Astrocyte (in vitro differentiated cells and primary cell): ENCODE data around the gene SLC38A10. TPM values are rescaled to one million over a fixed set of nuclear protein-coding genes. Genes with fewer than 3 reads are reported as not detected.

Experiments
- DNase-seq: peaks from one replicate; pipeline ENCODE4 v3.0.0-alpha.2; 2010; ENCODE audit warnings: low read depth
- FAIRE-seq: peaks from 2 replicates; lab custom pipeline; 2011; peaks lifted over from hg19 to GRCh38; lab: Jason Lieb, UNC
- H2AFZ ChIP-seq: 2 replicates; pipeline ENCODE4 v1.6.0; 2012; ENCODE audit warnings: low read depth, low read length, inconsistent platforms
- H3K27ac ChIP-seq: 2 replicates; pipeline ENCODE4 v1.5.1; 2011; ENCODE audit warnings: low read depth, low read length, inconsistent platforms
- H3K27me3 ChIP-seq: 2 replicates; pipeline ENCODE4 v1.6.0; 2011; ENCODE audit warnings: low read length, inconsistent platforms; ENCODE audit not compliant: insufficient read depth
- H3K36me3 ChIP-seq: 2 replicates; pipeline ENCODE4 v1.5.1; 2011; ENCODE audit warnings: low read length, inconsistent platforms; ENCODE audit not compliant: insufficient read depth
- H3K4me1 ChIP-seq: 2 replicates; pipeline ENCODE4 v1.5.1; 2011; ENCODE audit warnings: low read length, inconsistent platforms; ENCODE audit not compliant: insufficient read depth
- H3K4me2 ChIP-seq: 2 replicates; pipeline ENCODE4 v1.6.0; 2012; ENCODE audit warnings: low read length, inconsistent platforms
- H3K4me3 ChIP-seq: 2 replicates; pipeline ENCODE4 v1.5.1; 2011; ENCODE audit warnings: low read depth, mild to moderate bottlenecking, low read length, inconsistent platforms; ENCODE audit not compliant: insufficient read depth
- H3K79me2 ChIP-seq: 2 replicates; pipeline ENCODE4 v1.6.0; 2012; ENCODE audit warnings: mild to moderate bottlenecking, low read length, inconsistent platforms; ENCODE audit not compliant: insufficient read depth
- H3K9ac ChIP-seq: 2 replicates; pipeline ENCODE4 v1.6.0; 2012; ENCODE audit warnings: mild to moderate bottlenecking, low read length, inconsistent platforms
- H3K9me3 ChIP-seq: 2 replicates; pipeline ENCODE4 v1.5.1; 2012; ENCODE audit warnings: low read depth, mild to moderate bottlenecking, low read length, inconsistent platforms; ENCODE audit not compliant: insufficient read depth
- H4K20me1 ChIP-seq: 2 replicates; pipeline ENCODE4 v1.6.0; 2012; ENCODE audit warnings: low read length, inconsistent platforms; ENCODE audit not compliant: insufficient read depth
- H3K27ac Mint-ChIP-seq: one replicate; pipeline ENCODE4 v1.8.0; 2021; ENCODE audit warnings: mild to moderate bottlenecking, mixed read lengths; ENCODE audit not compliant: unreplicated experiment
- H3K27me3 Mint-ChIP-seq: one replicate; pipeline ENCODE4 v1.8.0; 2021; ENCODE audit warnings: low read depth, mixed read lengths; ENCODE audit not compliant: unreplicated experiment
- H3K36me3 Mint-ChIP-seq: one replicate; pipeline ENCODE4 v1.8.0; 2021; ENCODE audit warnings: low read depth, mixed read lengths; ENCODE audit not compliant: unreplicated experiment
- H3K4me1 Mint-ChIP-seq: one replicate; pipeline ENCODE4 v1.8.0; 2021; ENCODE audit warnings: low read depth, mixed read lengths; ENCODE audit not compliant: unreplicated experiment
- H3K4me3 Mint-ChIP-seq: one replicate; pipeline ENCODE4 v1.8.0; 2021; ENCODE audit warnings: mild to moderate bottlenecking, moderate library complexity, mixed read lengths; ENCODE audit not compliant: unreplicated experiment
- H3K9me3 Mint-ChIP-seq: one replicate; pipeline ENCODE4 v1.8.0; 2021; ENCODE audit warnings: mild to moderate bottlenecking, mixed read lengths; ENCODE audit not compliant: unreplicated experiment
- CTCF ChIP-seq: IDR thresholded peaks from 2 replicates; pipeline ENCODE4 v1.5.1; 2011; ENCODE audit warnings: low read depth, mild to moderate bottlenecking, inconsistent platforms, low read length, moderate library complexity; ENCODE audit not compliant: insufficient read depth
- EZH2 ChIP-seq: IDR thresholded peaks from 2 replicates; pipeline ENCODE4 v1.6.1; 2012; ENCODE audit warnings: mild to moderate bottlenecking, low read length, inconsistent platforms; ENCODE audit not compliant: insufficient read depth
- total RNA-seq: library from RNA; stranded (reverse); gene quantifications from 2 replicates; pipeline ENCODE4 v1.2.1, GENCODE V29; 2021

Gene SLC38A10
- total RNA-seq, 1 donor from 2014 or later: 71.4 TPM

- TF ChIP-seq CTCF (peak; percentile 34), EZH2 (no peak)
- Histone ChIP-seq H3K9ac (peak overlapping the region; percentile 94), H3K27ac (peak overlapping the region; percentile 66), H3K27me3 (no peaks in the 10 kb centered on the region), H3K9me3 (no peaks in the 10 kb centered on the region), H3K4me1 (peaks cover 11% of the 10 kb centered on the region), H3K4me2 (peak overlapping the region; percentile 88), H3K4me3 (peak overlapping the region; percentile 73), H4K20me1 (peaks cover 14% of the 10 kb centered on the region), H3K79me2 (peaks cover 43% of the 10 kb centered on the region), H3K36me3 (no peaks in the 10 kb centered on the region), H2AFZ (peak overlapping the region; percentile 95)
- Mint-ChIP-seq H3K36me3 (peaks cover 3% of the 10 kb centered on the region), H3K9me3 (no peaks in the 10 kb centered on the region), H3K4me3 (peak overlapping the region; percentile 97), H3K27me3 (peaks cover 3% of the 10 kb centered on the region), H3K4me1 (peaks cover 9% of the 10 kb centered on the region), H3K27ac (peak overlapping the region; percentile 89)
- FAIRE-seq: no peak
- DNase-seq: peak; percentile 43
Measured at GRCh38 chr17:81295676-81296381, 722 bp upstream of the SLC38A10 start.

- Histone ChIP-seq H3K79me2 (peaks cover 55% of the 10 kb centered on the region), H3K4me3 (peak overlapping the region; percentile 73)
Measured at GRCh38 chr17:81294512-81295030, 536 bp downstream of the SLC38A10 start.

More at GRCh38 chr17:81294512-81295030, 536 bp downstream of the SLC38A10 start:
- peak overlapping the region; percentile 66 for H3K27ac ChIP-seq
- H3K27me3 Mint-ChIP-seq: no peaks in the 10 kb centered on the region
- H3K36me3 Mint-ChIP-seq: peaks cover 9% of the 10 kb centered on the region
- TF ChIP-seq EZH2 (no peak), CTCF (no peak)
- H3K9me3 ChIP-seq: no peaks in the 10 kb centered on the region
- H3K4me3 Mint-ChIP-seq: peak overlapping the region; percentile 92
- peaks cover 11% of the 10 kb centered on the region for H3K4me1 ChIP-seq
- no peak for DNase-seq
- H4K20me1 ChIP-seq: peaks cover 24% of the 10 kb centered on the region
- peak overlapping the region; percentile 94 for H3K9ac ChIP-seq
- no peak overlapping the region for H3K27ac Mint-ChIP-seq
- peaks cover 5% of the 10 kb centered on the region for H3K36me3 ChIP-seq
- H3K4me1 Mint-ChIP-seq: peaks cover 9% of the 10 kb centered on the region
- H3K9me3 Mint-ChIP-seq: no peaks in the 10 kb centered on the region
- peak overlapping the region; percentile 95 for H2AFZ ChIP-seq
- no peaks in the 10 kb centered on the region for H3K27me3 ChIP-seq
- peak overlapping the region; percentile 88 for H3K4me2 ChIP-seq
- FAIRE-seq: no peak
